Nephron (organoid): Measurements from ENCODE around the gene SIK3.
A peak's percentile ranks its signal among the peaks of the same experiment; 100 is the strongest.

Experiments used
- H3K27ac Mint-ChIP-seq, 3 experiments: 2 replicates each; pipeline ENCODE4 v1.8.0; 2020; ENCODE audit warnings: mixed read lengths in 3 of 3, mild to moderate bottlenecking in 2 of 3, moderate library complexity in 1 of 3
- H3K27me3 Mint-ChIP-seq: 2 replicates; pipeline ENCODE4 v1.8.0; 2021; ENCODE audit warnings: low read depth, mild to moderate bottlenecking, moderate library complexity, mixed read lengths
- H3K36me3 Mint-ChIP-seq: 2 replicates; pipeline ENCODE4 v1.8.0; 2020; ENCODE audit warnings: low read depth, mixed read lengths
- H3K4me1 Mint-ChIP-seq: 2 replicates; pipeline ENCODE4 v1.8.0; 2020; ENCODE audit warnings: mixed read lengths
- H3K4me3 Mint-ChIP-seq, 3 experiments: 2 replicates each; pipeline ENCODE4 v1.8.0; 2020; ENCODE audit warnings: mild to moderate bottlenecking in 3 of 3, mixed read lengths in 3 of 3, moderate library complexity in 2 of 3
- H3K9me3 Mint-ChIP-seq: 2 replicates; pipeline ENCODE4 v1.8.0; 2020; ENCODE audit warnings: mixed read lengths
- TF ChIP-seq, protein P1 (sequence below), 3 experiments: fragments of 200-600 bp; sonication (generic); IDR thresholded peaks; one replicate each; pipeline ENCODE4 v1.5.0; 2021; ENCODE audit warnings: antibody characterized with exemption in 3 of 3; ENCODE audit not compliant: unreplicated experiment in 3 of 3

Gene SIK3

GRCh38 chr11:117110294-117110950 is 12.2 kb upstream of the SIK3 start:
- Mint-ChIP-seq H3K36me3 (no peaks in the 10 kb centered on the region), H3K27me3 (peaks cover 4% of the 10 kb centered on the region), H3K4me1 (no peaks in the 10 kb centered on the region), H3K9me3 (peaks cover 4% of the 10 kb centered on the region), H3K4me3 (no peak overlapping the region), H3K27ac (no peak overlapping the region)
- TF ChIP-seq, protein P1, sequence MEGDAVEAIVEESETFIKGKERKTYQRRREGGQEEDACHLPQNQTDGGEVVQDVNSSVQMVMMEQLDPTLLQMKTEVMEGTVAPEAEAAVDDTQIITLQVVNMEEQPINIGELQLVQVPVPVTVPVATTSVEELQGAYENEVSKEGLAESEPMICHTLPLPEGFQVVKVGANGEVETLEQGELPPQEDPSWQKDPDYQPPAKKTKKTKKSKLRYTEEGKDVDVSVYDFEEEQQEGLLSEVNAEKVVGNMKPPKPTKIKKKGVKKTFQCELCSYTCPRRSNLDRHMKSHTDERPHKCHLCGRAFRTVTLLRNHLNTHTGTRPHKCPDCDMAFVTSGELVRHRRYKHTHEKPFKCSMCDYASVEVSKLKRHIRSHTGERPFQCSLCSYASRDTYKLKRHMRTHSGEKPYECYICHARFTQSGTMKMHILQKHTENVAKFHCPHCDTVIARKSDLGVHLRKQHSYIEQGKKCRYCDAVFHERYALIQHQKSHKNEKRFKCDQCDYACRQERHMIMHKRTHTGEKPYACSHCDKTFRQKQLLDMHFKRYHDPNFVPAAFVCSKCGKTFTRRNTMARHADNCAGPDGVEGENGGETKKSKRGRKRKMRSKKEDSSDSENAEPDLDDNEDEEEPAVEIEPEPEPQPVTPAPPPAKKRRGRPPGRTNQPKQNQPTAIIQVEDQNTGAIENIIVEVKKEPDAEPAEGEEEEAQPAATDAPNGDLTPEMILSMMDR (IDR thresholded peaks at IDR 0.05; ENCODE audit: unreplicated experiment in 3 of 3) = no peak

GRCh38 chr11:117107701-117108590 is 9.7 kb upstream of the SIK3 start:
- TF ChIP-seq, protein P1 (IDR thresholded peaks at IDR 0.05; ENCODE audit: unreplicated experiment in 3 of 3) = no peak
- peaks cover 4% of the 10 kb centered on the region for H3K9me3 Mint-ChIP-seq
- H3K36me3 Mint-ChIP-seq = no peaks in the 10 kb centered on the region
- H3K27ac Mint-ChIP-seq = no peak overlapping the region
- no peaks in the 10 kb centered on the region for H3K4me1 Mint-ChIP-seq
- H3K27me3 Mint-ChIP-seq = no peaks in the 10 kb centered on the region
- H3K4me3 Mint-ChIP-seq = no peak overlapping the region

GRCh38 chr11:117100556-117100955 is 2.3 kb upstream of the SIK3 start:
- Mint-ChIP-seq H3K4me1 (peaks cover 40% of the 10 kb centered on the region), H3K4me3 (peak overlapping the region; percentile 62 to 98 (median 78))

GRCh38 chr11:117099696-117100095 is 1.5 kb upstream of the SIK3 start:
- TF ChIP-seq, protein P1 (IDR thresholded peaks at IDR 0.05; ENCODE audit: unreplicated experiment in 3 of 3) = no peak
- H3K9me3 Mint-ChIP-seq = no peaks in the 10 kb centered on the region
- peaks cover 49% of the 10 kb centered on the region for H3K4me1 Mint-ChIP-seq
- peak overlapping the region; percentile 97 to 100 (median 99) for H3K27ac Mint-ChIP-seq
- no peaks in the 10 kb centered on the region for H3K27me3 Mint-ChIP-seq
- peak overlapping the region; percentile 96 to 98 (median 97) for H3K4me3 Mint-ChIP-seq
- H3K36me3 Mint-ChIP-seq = no peaks in the 10 kb centered on the region

More at GRCh38 chr11:117100556-117100955, 2.3 kb upstream of the SIK3 start:
- H3K36me3 Mint-ChIP-seq = no peaks in the 10 kb centered on the region
- H3K9me3 Mint-ChIP-seq = no peaks in the 10 kb centered on the region
- peak overlapping the region; percentile 41 to 97 (median 74) for H3K27ac Mint-ChIP-seq
- no peaks in the 10 kb centered on the region for H3K27me3 Mint-ChIP-seq
- TF ChIP-seq, protein P1 (IDR thresholded peaks at IDR 0.05; ENCODE audit: unreplicated experiment in 3 of 3) = no peak

GRCh38 chr11:117097389-117098268 is 599 bp downstream of the SIK3 start:
- H3K27ac Mint-ChIP-seq = peak overlapping the region; percentile 87 to 93 (median 90)
- H3K36me3 Mint-ChIP-seq = peaks cover under 1% of the 10 kb centered on the region
- peaks cover 51% of the 10 kb centered on the region for H3K4me1 Mint-ChIP-seq
- H3K4me3 Mint-ChIP-seq = peak overlapping the region; percentile 95 to 96 (median 95)
- no peaks in the 10 kb centered on the region for H3K27me3 Mint-ChIP-seq
- TF ChIP-seq, protein P1 (IDR thresholded peaks at IDR 0.05; ENCODE audit: unreplicated experiment in 3 of 3) = no peak
- H3K9me3 Mint-ChIP-seq = no peaks in the 10 kb centered on the region
